Karpas-422 (cell line): ENCODE results near the gene PDGFRA. TPM values are rescaled to one million over a fixed set of nuclear protein-coding genes. Genes with fewer than 3 reads are reported as not detected.

Experiments
- DNase-seq: peaks from one replicate; pipeline ENCODE4 v3.0.0-alpha.2; 2015
- H2AFZ ChIP-seq: fragments of 200-600 bp; sonication (generic); 2 replicates; pipeline ENCODE4 v1.6.1; 2014; ENCODE audit warnings: antibody characterized with exemption, low read length, mixed read lengths
- H3K27ac ChIP-seq: fragments of 200-600 bp; sonication (generic); 2 replicates; pipeline ENCODE4 v1.5.1; 2014; ENCODE audit warnings: mild to moderate bottlenecking, low read length, moderate library complexity
- H3K27me3 ChIP-seq: fragments of 200-600 bp; sonication (generic); 2 replicates; pipeline ENCODE4 v1.6.1; 2014; ENCODE audit warnings: low read length, mixed read lengths
- H3K36me3 ChIP-seq: fragments of 200-600 bp; sonication (generic); 2 replicates; pipeline ENCODE4 v1.6.1; 2014; ENCODE audit warnings: low read length, mixed read lengths; ENCODE audit not compliant: insufficient read depth
- H3K4me1 ChIP-seq: fragments of 200-600 bp; sonication (generic); 2 replicates; pipeline ENCODE4 v1.6.1; 2014; ENCODE audit warnings: mild to moderate bottlenecking, low read length, mixed read lengths
- H3K4me2 ChIP-seq: fragments of 200-600 bp; sonication (generic); 2 replicates; pipeline ENCODE4 v1.6.1; 2014; ENCODE audit warnings: low read length, low read depth, mild to moderate bottlenecking; ENCODE audit not compliant: poor library complexity, severe bottlenecking
- H3K4me3 ChIP-seq: fragments of 200-600 bp; sonication (generic); 2 replicates; pipeline ENCODE4 v1.5.1; 2014; ENCODE audit warnings: mild to moderate bottlenecking, antibody characterized with exemption, low read length, mixed read lengths
- H3K79me2 ChIP-seq: fragments of 200-600 bp; sonication (generic); 2 replicates; pipeline ENCODE4 v1.6.1; 2014; ENCODE audit warnings: mild to moderate bottlenecking, low read length, mixed read lengths
- H3K9ac ChIP-seq: fragments of 200-600 bp; sonication (generic); 2 replicates; pipeline ENCODE4 v1.6.0; 2014; ENCODE audit warnings: low read length
- H3K9me2 ChIP-seq: fragments of 200-600 bp; sonication (generic), shearing (Covaris generic); replicated peaks from 2 replicates; pipeline ENCODE4 v1.6.0; 2014; ENCODE audit warnings: mild to moderate bottlenecking, low read length, moderate library complexity; ENCODE audit not compliant: insufficient read depth
- H3K9me3 ChIP-seq: fragments of 300-700, 200-600 bp; sonication (generic); 2 replicates; pipeline ENCODE4 v1.6.1; 2014; ENCODE audit warnings: low read length, mixed read lengths
- H4K20me1 ChIP-seq: fragments of 200-600 bp; sonication (generic); 2 replicates; pipeline ENCODE4 v1.6.1; 2014; ENCODE audit warnings: mild to moderate bottlenecking, antibody characterized with exemption, low read length, low read depth; ENCODE audit not compliant: insufficient read depth
- total RNA-seq: library from RNA; depleted of rRNA; stranded (reverse); fragments of >200 nt; shearing (Covaris generic); gene quantifications from 2 replicates; pipeline ENCODE4 v1.2.3, GENCODE V29; 2014; ENCODE audit warnings: low replicate concordance

PDGFRA gene
- total RNA-seq, 1 experiment from 2014 or later: not detected

DNA sequence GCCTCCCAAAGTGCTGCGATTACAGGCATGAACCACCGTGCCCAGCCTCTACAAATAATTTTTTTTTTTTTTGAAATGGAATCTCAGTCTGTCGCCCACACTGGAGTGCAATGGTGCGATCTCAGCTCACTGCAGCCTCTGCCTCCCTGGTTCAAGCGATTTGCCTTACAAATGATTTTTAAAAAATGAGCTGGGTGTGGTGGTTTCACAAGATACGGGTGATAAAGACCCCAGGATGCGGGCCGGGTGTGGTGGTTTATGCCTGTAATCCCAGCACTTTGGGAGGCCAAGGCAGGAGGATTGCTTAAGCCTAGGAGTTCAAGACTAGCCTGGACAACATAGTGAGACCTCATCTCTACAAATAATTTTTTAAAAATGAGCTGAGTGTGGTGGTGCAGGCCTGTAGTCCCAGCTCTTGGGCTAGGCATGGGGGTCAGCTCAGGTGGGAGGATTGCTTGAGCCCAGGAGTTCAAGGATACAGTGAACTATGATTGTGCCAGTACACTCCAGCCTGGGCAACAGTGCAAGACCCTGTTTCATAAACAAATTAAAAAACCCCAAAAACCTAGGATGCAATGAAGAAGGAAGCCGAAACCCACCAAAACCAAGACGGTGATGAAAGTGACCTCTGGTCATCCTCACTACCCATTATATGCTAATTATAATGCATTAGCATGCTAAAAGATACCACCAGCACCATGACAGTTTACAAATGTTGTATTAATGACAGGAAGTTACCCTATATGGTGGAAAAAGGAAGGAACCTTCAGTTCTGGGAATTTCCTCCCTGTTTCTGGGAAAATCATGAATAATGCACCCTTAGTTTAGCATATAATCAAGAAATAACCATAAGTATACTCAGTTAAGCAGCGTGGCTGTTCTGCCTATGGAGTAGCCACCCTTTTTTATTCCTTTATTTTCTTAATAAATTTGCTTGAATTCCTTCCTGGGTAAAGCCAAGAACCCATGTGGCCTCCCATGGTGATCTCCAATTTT is 27.7 kb downstream of the PDGFRA start:
- H3K36me3 ChIP-seq: no peaks in the 10 kb centered on the region
- H3K27me3 ChIP-seq: no peaks in the 10 kb centered on the region
- no peaks in the 10 kb centered on the region for H4K20me1 ChIP-seq
- H3K4me3 ChIP-seq: no peak overlapping the region
- no peaks in the 10 kb centered on the region for H3K4me1 ChIP-seq
- no peak overlapping the region for H3K4me2 ChIP-seq
- no peak overlapping the region for H3K9ac ChIP-seq
- DNase-seq: no peak
- H3K79me2 ChIP-seq: no peaks in the 10 kb centered on the region
- no peaks in the 10 kb centered on the region for H3K9me2 ChIP-seq
- H2AFZ ChIP-seq: no peak overlapping the region
- no peaks in the 10 kb centered on the region for H3K9me3 ChIP-seq
- no peak overlapping the region for H3K27ac ChIP-seq

DNA sequence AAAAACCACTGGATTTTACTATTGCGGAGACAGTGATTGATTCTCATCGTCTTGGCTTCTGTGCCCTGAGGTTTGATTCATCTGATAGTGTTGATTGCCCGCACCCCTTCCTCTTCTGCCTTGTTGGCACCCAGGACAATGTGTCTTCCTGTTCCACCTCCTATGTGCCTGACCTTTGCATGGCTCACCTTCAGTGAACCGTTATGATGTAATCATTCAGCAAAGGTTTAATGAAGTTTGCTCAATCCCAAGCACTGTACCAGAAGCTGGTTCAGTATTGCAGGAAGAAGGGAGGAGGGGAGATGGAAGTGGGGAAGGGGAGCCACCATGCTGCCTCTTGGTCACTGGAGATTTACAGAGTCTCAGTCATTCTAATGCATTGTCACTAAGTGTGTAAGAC is 36.3 kb downstream of the PDGFRA start:
- H3K4me1 ChIP-seq: no peaks in the 10 kb centered on the region
- H3K9me2 ChIP-seq: no peaks in the 10 kb centered on the region
- no peaks in the 10 kb centered on the region for H3K79me2 ChIP-seq
- H2AFZ ChIP-seq: no peak overlapping the region
- no peak overlapping the region for H3K4me2 ChIP-seq
- H3K27me3 ChIP-seq: no peaks in the 10 kb centered on the region
- no peaks in the 10 kb centered on the region for H3K9me3 ChIP-seq
- H3K36me3 ChIP-seq: no peaks in the 10 kb centered on the region
- no peak overlapping the region for H3K27ac ChIP-seq
- no peak overlapping the region for H3K4me3 ChIP-seq
- no peak for DNase-seq
- no peak overlapping the region for H3K9ac ChIP-seq
- H4K20me1 ChIP-seq: no peaks in the 10 kb centered on the region

DNA sequence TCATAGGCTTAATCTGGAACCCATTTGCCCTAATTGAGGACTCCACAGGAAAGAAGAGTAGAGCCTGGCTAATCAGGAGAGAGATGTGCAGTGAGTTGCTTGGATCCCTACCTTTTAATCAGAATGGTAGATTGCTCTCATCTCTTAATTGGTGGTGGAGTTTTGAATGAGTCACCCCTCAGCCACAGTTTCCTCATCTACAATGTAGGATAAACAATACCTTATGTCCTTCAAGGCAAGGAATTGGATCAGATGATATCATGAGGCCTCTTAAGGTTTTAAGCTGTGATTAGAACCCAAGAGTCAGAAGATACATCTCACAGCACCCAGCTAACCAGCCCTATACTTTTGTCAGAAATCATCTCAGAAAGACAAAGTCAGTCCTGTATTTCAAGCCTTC is 39.1 kb downstream of the PDGFRA start:
- Histone ChIP-seq H2AFZ (no peak overlapping the region), H3K27me3 (no peaks in the 10 kb centered on the region), H4K20me1 (no peaks in the 10 kb centered on the region), H3K27ac (no peak overlapping the region), H3K4me1 (no peaks in the 10 kb centered on the region), H3K9ac (no peak overlapping the region), H3K36me3 (no peaks in the 10 kb centered on the region), H3K9me3 (no peaks in the 10 kb centered on the region), H3K4me3 (no peak overlapping the region), H3K4me2 (no peak overlapping the region), H3K9me2 (no peaks in the 10 kb centered on the region), H3K79me2 (no peaks in the 10 kb centered on the region)
- no peak for DNase-seq

DNA sequence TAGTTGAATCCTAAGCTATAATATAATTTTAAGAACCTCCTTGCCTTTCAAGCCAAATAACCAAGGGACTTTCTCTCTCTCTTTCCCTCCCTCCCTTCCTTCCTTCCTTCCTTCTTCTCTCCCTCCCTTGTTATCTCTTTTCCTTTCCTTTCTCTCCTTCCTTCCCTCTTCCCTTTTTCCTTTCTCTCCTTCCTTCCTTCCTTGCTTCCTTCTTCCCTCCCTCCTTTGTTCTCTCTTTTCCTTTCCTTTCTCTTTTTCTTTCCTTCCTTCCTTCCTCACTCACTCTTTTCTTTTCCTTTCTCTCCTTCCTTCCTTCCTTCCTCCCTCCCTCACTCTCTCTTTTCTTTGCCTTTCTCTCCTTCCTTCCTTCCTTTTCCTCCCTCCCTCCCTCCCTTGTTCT is 42.4 kb downstream of the PDGFRA start:
- H3K9me2 ChIP-seq: no peaks in the 10 kb centered on the region
- H4K20me1 ChIP-seq: no peaks in the 10 kb centered on the region
- H2AFZ ChIP-seq: no peak overlapping the region
- H3K4me3 ChIP-seq: no peak overlapping the region
- no peak overlapping the region for H3K27ac ChIP-seq
- H3K79me2 ChIP-seq: no peaks in the 10 kb centered on the region
- no peak overlapping the region for H3K9ac ChIP-seq
- DNase-seq: no peak
- no peaks in the 10 kb centered on the region for H3K9me3 ChIP-seq
- no peak overlapping the region for H3K4me2 ChIP-seq
- no peaks in the 10 kb centered on the region for H3K4me1 ChIP-seq
- H3K27me3 ChIP-seq: no peaks in the 10 kb centered on the region
- no peaks in the 10 kb centered on the region for H3K36me3 ChIP-seq

DNA sequence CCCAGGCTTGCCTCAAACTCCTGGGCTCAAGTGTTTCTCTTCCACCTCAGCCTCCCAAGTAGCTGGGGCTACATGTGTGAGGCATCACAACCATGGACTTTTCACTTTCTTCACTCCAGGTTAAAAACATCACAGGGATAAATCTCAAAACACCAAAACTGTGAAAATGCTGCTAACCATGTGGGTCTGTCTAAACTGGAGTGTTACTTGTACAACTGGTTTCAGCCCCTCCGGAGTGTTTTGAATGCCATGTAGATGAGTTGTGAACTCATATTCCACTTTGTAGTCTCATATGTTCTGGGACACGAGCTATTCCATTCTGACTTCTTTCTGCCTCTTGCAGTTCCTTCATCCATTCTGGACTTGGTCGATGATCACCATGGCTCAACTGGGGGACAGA is 43.0 kb downstream of the PDGFRA start:
- H3K27me3 ChIP-seq: no peaks in the 10 kb centered on the region
- no peaks in the 10 kb centered on the region for H4K20me1 ChIP-seq
- no peak overlapping the region for H3K27ac ChIP-seq
- no peak overlapping the region for H3K4me2 ChIP-seq
- H3K4me1 ChIP-seq: no peaks in the 10 kb centered on the region
- no peak overlapping the region for H2AFZ ChIP-seq
- H3K9me2 ChIP-seq: no peaks in the 10 kb centered on the region
- DNase-seq: no peak
- no peak overlapping the region for H3K9ac ChIP-seq
- no peaks in the 10 kb centered on the region for H3K79me2 ChIP-seq
- no peak overlapping the region for H3K4me3 ChIP-seq
- no peaks in the 10 kb centered on the region for H3K36me3 ChIP-seq
- H3K9me3 ChIP-seq: no peaks in the 10 kb centered on the region

DNA sequence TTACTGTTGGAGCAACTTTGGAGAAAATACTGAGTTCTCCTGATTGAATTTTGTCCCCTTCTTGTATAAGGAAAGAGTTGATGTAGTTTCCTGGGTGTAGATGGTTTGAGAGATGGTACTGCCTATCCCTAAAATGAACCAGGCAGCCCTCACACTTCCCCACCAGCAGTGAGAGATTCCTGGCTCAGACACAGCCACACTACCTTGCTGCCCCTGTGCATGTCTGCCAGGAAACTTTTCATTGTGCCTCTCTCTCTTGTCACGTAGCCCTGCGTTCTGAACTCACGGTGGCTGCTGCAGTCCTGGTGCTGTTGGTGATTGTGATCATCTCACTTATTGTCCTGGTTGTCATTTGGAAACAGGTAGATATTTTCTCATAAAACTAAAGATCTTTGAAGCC is 45.2 kb downstream of the PDGFRA start:
- Histone ChIP-seq H2AFZ (no peak overlapping the region), H3K79me2 (no peaks in the 10 kb centered on the region), H3K4me1 (no peaks in the 10 kb centered on the region), H3K4me2 (no peak overlapping the region), H3K9me3 (no peaks in the 10 kb centered on the region), H4K20me1 (no peaks in the 10 kb centered on the region), H3K36me3 (no peaks in the 10 kb centered on the region), H3K27ac (no peak overlapping the region), H3K9ac (no peak overlapping the region), H3K4me3 (no peak overlapping the region), H3K27me3 (no peaks in the 10 kb centered on the region), H3K9me2 (no peaks in the 10 kb centered on the region)
- DNase-seq: no peak

DNA sequence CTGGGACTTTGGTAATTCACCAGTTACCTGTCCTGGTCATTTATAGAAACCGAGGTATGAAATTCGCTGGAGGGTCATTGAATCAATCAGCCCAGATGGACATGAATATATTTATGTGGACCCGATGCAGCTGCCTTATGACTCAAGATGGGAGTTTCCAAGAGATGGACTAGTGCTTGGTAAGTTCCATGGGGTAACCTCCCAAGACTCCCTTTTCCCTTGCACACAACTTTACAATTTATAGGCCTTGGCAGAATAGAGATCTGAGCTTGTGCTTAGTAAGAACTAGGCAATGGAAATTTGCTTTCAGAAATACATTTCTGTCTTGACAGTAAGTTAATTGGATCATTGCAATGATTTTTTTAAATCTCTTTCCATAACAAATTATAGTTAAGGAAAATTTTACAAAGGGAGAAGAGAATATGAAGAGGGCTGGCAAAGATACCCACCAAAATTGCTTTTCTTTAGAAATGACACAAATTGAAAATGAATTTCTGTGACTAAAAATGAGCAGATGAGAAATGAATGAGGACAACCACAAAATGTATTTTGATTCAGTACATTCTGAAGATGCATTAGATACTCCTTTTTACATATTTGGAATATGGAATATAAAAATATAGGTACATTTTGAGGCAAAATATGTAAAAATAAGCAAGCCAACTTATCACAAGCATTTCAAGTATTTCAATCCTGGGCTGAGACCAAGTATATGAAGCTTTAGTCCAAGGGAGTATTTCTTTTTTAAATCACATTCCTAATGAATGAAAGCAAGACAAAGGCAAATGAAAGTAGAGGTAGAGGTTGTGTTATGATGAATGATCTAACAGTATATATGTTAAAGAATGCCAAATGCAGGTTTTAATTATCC is 45.9 kb downstream of the PDGFRA start:
- Histone ChIP-seq H3K27ac (no peak overlapping the region), H3K27me3 (no peaks in the 10 kb centered on the region), H3K9me3 (no peaks in the 10 kb centered on the region), H3K36me3 (no peaks in the 10 kb centered on the region), H3K4me3 (no peak overlapping the region), H4K20me1 (no peaks in the 10 kb centered on the region), H3K4me1 (no peaks in the 10 kb centered on the region), H3K4me2 (no peak overlapping the region), H3K9me2 (no peaks in the 10 kb centered on the region), H2AFZ (no peak overlapping the region), H3K9ac (no peak overlapping the region), H3K79me2 (no peaks in the 10 kb centered on the region)
- no peak for DNase-seq
